BJ (cell line): ENCODE data around the gene PPIE. TPM values are rescaled to one million over a fixed set of nuclear protein-coding genes. Genes with fewer than 3 reads are reported as not detected.
"Not testable (repeated sequence)": the region's sequence is repeated elsewhere in the genome, so short reads cannot be mapped to it uniquely, and the experiment has no call there.

Experiments used
- CTCF ChIA-PET: fragments of 350-600 bp; formaldehyde crosslinking; extraction: SDS; loops from one replicate; lab custom pipeline; 2021; ENCODE audit warnings: antibody characterized with exemption, inconsistent platforms; lab: Yijun Ruan, JAX
- POLR2A ChIA-PET: fragments of 300-600 bp; sonication (Branson Sonifier 250); formaldehyde crosslinking; extraction: SDS; loops from one replicate; lab custom pipeline; 2021; ENCODE audit warnings: antibody characterized with exemption; lab: Charles Lee
- DNase-seq: peaks from one replicate; pipeline ENCODE4 v3.0.0-alpha.2; 2011; ENCODE audit warnings: low read depth
- H3K27me3 ChIP-seq: 2 replicates; pipeline ENCODE4 v1.6.0; 2011; ENCODE audit warnings: low read length; ENCODE audit not compliant: control insufficient read depth, insufficient read depth
- H3K36me3 ChIP-seq: 2 replicates; pipeline ENCODE4 v1.5.1; 2011; ENCODE audit warnings: low read length; ENCODE audit not compliant: control insufficient read depth, insufficient read depth
- H3K4me3 ChIP-seq: 2 replicates; pipeline ENCODE4 v1.5.1; 2011; ENCODE audit warnings: low read depth, mild to moderate bottlenecking, control low read depth, low read length
- CTCF ChIP-seq: IDR thresholded peaks from 2 replicates; pipeline ENCODE4 v1.5.1; 2011; ENCODE audit warnings: low read depth, mild to moderate bottlenecking, control low read depth, inconsistent platforms, low read length, moderate library complexity; ENCODE audit not compliant: insufficient read depth
- polyA plus RNA-seq: library from polyadenylated mRNA; depleted of rRNA; stranded (reverse); fragments of >200 nt; gene quantifications from 2 replicates; pipeline ENCODE4 v1.2.3, GENCODE V29; 2011

PPIE gene
- polyA plus RNA-seq, 1 experiment: 89.6 TPM

DNA sequence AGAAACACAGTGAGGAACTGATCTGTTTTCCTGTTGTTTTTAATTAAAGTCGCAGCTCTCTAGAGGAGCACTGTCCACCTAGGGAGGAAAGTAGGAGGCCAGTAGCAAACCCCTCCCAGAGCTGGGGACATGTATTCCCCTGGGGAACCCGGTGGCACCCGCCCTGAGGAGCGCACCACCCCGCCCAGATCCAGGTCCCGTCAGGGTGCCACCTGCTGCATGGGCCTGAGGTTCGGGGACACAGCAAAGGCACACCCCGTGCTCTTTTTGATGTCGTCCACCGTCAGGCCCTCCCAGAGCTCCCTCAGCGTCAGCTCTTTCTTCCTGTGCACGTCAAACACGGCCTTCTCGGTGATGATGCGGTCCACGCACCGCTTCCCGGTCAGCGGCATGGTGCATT, 30.8 kb downstream of the PPIE start:
- H3K4me3 ChIP-seq, CTCF ChIA-PET, POLR2A ChIA-PET, H3K36me3 ChIP-seq, DNase-seq, H3K27me3 ChIP-seq: not testable (repeated sequence)

DNA sequence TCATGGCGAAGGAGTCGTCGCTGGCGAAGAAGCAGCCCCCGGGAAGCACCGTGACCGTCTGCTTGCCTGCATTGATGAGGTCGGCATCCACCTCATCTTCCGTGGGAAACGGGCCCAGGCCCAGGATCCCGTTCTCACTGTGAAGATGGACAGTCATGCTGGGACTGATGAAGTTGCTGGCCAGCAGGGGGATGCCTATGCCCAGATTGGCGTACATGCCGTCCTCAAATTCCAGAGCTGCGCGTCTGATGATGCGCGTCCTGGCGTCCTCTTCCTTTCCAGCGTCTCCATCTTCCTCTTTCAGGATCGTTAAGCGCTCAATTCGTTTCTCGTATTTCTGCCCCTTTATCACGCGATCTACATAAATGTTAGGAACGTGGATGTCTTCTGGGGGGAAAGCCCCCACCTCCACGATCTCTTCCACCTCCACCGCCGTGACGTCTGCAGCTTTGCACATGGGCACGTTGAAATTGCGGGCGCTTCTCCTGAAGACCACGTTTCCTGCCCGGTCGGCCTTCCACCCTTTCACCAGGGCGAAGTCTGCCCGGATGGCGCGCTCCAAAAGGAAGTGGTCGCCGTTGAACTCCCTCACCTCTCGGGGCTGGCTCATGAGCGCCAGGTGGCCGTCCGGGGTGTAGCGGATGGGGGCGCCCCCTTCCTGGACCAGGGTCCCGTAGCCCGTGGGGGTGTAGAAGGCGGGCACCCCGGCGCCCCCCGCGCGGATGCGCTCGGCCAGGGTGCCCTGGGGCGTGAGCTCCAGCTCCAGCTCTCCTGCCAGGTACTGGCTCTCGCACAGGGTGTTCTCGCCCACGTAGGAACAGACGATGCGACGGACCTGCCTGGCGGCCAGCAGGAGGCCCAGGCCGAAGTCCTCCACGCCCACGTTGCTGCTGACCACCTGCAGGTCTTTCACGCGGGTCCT, 31.7 kb downstream of the PPIE start:
- H3K27me3 ChIP-seq, POLR2A ChIA-PET, DNase-seq, H3K36me3 ChIP-seq, CTCF ChIA-PET: not testable (repeated sequence)
- H3K4me3 ChIP-seq: peak overlapping the region; percentile 19

DNA sequence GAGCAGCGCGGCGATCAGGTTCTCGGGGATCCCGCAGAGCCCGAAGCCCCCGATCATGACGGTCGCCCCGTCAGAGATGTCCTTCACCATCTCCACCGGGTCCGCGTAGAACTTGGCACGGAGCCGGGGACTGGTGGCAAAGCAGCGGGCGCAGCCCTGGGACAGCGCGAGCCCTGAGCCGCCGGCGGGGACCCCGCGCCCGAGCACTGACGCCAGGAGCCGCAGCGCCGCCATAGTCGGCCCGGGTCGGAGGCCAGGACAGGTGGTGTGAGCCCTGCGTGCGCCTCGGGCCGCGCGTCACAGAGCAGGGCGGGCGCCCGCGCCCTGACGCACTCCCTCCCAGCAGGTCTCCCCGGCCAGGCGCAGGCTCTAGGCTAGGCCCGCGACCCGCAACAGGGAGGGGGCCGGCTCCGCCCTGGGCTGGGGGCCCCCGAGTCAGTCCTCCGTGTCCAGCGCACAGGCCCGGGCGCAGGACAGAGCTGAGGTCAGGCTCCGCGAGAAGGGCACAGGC, 32.4 kb downstream of the PPIE start, which contains the start of gene OXCT2:
TSS of gene OXCT2 (minus strand) at position 327 of the 511 bp plus-strand sequence. CDS start at position 234, 93 bp downstream.
- H3K36me3 ChIP-seq, DNase-seq, POLR2A ChIA-PET, H3K27me3 ChIP-seq, CTCF ChIA-PET: not testable (repeated sequence)
- peak within 1 kb of the TSS; percentile 19 for H3K4me3 ChIP-seq

DNA sequence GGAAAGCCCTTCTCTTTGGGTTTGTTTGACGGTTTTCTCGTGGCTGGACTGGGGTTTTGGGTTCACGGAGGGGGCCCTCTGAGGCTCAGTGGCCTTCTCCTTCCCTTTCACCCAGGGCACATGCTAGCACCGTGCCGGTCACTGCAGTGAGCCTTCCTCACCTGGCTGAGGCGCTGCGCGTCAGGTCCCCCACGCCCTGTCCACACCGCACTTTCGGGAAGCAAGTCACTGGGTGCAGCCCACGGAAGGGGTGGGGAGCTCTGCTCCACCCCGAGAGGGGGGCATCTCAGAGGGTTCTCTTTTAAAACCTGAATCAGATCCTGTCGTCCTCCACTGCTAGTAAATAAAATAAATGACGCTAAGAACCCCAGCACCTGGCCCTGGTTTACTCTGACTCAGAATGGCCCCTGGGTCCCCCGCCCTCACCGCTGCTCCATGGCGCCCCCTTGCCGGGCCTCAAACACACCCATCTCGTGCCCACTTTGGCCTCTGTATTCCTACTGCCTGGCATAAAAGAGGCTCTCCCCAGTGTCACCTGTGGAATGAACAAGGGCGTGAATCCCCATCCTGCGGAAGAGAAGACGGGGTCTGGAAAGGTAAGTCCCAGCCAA, 34.8 kb downstream of the PPIE start:
- CTCF ChIA-PET, DNase-seq, H3K4me3 ChIP-seq, H3K36me3 ChIP-seq, POLR2A ChIA-PET, H3K27me3 ChIP-seq: not testable (repeated sequence)

- DNase-seq, POLR2A ChIA-PET, CTCF ChIA-PET: not testable (repeated sequence)
Measured at GRCh38 chr1:39775141-39775540, 36.5 kb downstream of the PPIE start.

DNA sequence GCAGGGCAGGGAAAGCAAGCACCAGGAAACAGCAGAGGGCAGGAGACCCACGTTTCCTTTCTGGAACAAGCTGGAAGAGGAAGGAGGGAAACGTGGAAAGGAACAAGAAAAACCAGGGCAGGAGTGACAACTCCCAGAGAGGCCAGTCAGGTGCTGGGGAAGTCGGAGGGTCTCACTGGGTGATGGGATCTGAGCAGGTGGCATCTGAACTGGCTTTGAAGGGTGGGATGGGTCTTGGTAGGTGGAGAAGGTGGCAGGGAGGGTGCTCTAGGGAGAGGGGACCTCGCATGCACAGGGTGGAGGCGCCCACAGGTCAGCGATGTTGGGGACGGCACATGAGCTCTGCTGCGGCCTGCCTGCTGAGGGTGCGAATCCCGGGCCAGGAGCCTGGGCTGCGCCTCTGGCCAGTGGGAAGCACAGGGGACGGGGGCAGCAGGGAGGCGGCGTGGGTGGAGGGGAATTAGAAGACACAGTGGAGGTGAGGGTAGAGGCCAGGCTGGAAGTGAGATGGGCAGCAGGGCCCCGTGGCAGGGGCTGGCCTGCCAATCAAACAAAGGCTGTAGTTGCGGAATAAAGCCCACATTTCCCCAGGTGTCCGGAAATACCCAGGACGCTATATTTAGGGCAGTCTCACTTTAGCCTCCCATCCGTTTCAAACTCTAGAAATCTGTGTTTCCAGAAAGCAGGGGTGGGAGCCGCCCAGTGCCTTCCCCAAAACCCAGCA, 37.2 kb downstream of the PPIE start:
- H3K27me3 ChIP-seq, H3K36me3 ChIP-seq, CTCF ChIA-PET, H3K4me3 ChIP-seq, POLR2A ChIA-PET, DNase-seq: not testable (repeated sequence)

More at GRCh38 chr1:39775141-39775540, 36.5 kb downstream of the PPIE start:
- H3K4me3 ChIP-seq, H3K27me3 ChIP-seq, H3K36me3 ChIP-seq: not testable (repeated sequence)

- CTCF ChIA-PET: no interaction called here
- POLR2A ChIA-PET: no interaction called here
- Histone ChIP-seq H3K4me3 (no peak overlapping the region), H3K27me3 (peaks cover 6% of the 10 kb centered on the region; the same call in 1 of the 2 replicates), H3K36me3 (no peaks in the 10 kb centered on the region)
- no peak for DNase-seq
- TF ChIP-seq CTCF: no peak
Measured at GRCh38 chr1:39776400-39776713, 37.7 kb downstream of the PPIE start.

GRCh38 chr1:39776886-39777285, 38.2 kb downstream of the PPIE start:
- POLR2A ChIA-PET: no interaction called here
- no peak overlapping the region for H3K4me3 ChIP-seq
- no peaks in the 10 kb centered on the region for H3K36me3 ChIP-seq
- peaks cover 6% of the 10 kb centered on the region; the same call in 1 of the 2 replicates for H3K27me3 ChIP-seq
- CTCF ChIA-PET: no interaction called here
- DNase-seq: no peak
- TF ChIP-seq CTCF: no peak
